T-helper 2 cell treated with Interferon-gamma antibody and Interleukin-4, amounts not matched to agents 5 μg/mL and 100 μg/mL, for 36 hours (primary cell): ENCODE data around the gene KLHL29.

Experiments used
- DNase-seq: peaks from one replicate; pipeline ENCODE4 v3.0.0; 2021; ENCODE audit warnings: low spot score
- H3K27ac Mint-ChIP-seq: one replicate; pipeline ENCODE4 v1.8.0; 2021; ENCODE audit warnings: mild to moderate bottlenecking, mixed read lengths
- H3K27me3 Mint-ChIP-seq: one replicate; pipeline ENCODE4 v1.8.0; 2021; ENCODE audit warnings: low read depth, mixed read lengths
- H3K36me3 Mint-ChIP-seq: one replicate; pipeline ENCODE4 v1.8.0; 2021; ENCODE audit warnings: low read depth, mixed read lengths
- H3K4me1 Mint-ChIP-seq: one replicate; pipeline ENCODE4 v1.8.0; 2021; ENCODE audit warnings: low read depth, mixed read lengths
- H3K4me3 Mint-ChIP-seq: one replicate; pipeline ENCODE4 v1.8.0; 2022; ENCODE audit warnings: mild to moderate bottlenecking, moderate library complexity, mixed read lengths
- H3K9me3 Mint-ChIP-seq: one replicate; pipeline ENCODE4 v1.8.0; 2021; ENCODE audit warnings: mixed read lengths

KLHL29 gene

GRCh38 chr2:23566241-23567142 lies 181.5 kb downstream of the KLHL29 start:
- H3K4me3 Mint-ChIP-seq: no peak overlapping the region
- H3K36me3 Mint-ChIP-seq: no peaks in the 10 kb centered on the region
- no peaks in the 10 kb centered on the region for H3K9me3 Mint-ChIP-seq
- no peaks in the 10 kb centered on the region for H3K27me3 Mint-ChIP-seq
- peak; percentile 9 for DNase-seq
- no peak overlapping the region for H3K27ac Mint-ChIP-seq
- H3K4me1 Mint-ChIP-seq: no peaks in the 10 kb centered on the region

- no peak for DNase-seq
- Mint-ChIP-seq H3K9me3 (no peaks in the 10 kb centered on the region), H3K27ac (no peak overlapping the region), H3K4me3 (no peak overlapping the region), H3K4me1 (no peaks in the 10 kb centered on the region), H3K27me3 (no peaks in the 10 kb centered on the region), H3K36me3 (no peaks in the 10 kb centered on the region)
These were observed 182.3 kb downstream of the KLHL29 start for GRCh38 chr2:23567161-23567756.

GRCh38 chr2:23568211-23568610 lies 183.2 kb downstream of the KLHL29 start:
- H3K4me3 Mint-ChIP-seq: no peak overlapping the region
- no peak for DNase-seq
- no peaks in the 10 kb centered on the region for H3K4me1 Mint-ChIP-seq
- no peaks in the 10 kb centered on the region for H3K36me3 Mint-ChIP-seq
- H3K27me3 Mint-ChIP-seq: no peaks in the 10 kb centered on the region
- H3K9me3 Mint-ChIP-seq: no peaks in the 10 kb centered on the region
- H3K27ac Mint-ChIP-seq: no peak overlapping the region

GRCh38 chr2:23568626-23569190 lies 183.7 kb downstream of the KLHL29 start:
- Mint-ChIP-seq H3K4me1 (no peaks in the 10 kb centered on the region), H3K9me3 (no peaks in the 10 kb centered on the region), H3K27ac (no peak overlapping the region), H3K4me3 (no peak overlapping the region), H3K27me3 (no peaks in the 10 kb centered on the region), H3K36me3 (no peaks in the 10 kb centered on the region)
- no peak for DNase-seq

GRCh38 chr2:23569761-23570365 lies 184.9 kb downstream of the KLHL29 start:
- Mint-ChIP-seq H3K27ac (no peak overlapping the region), H3K36me3 (no peaks in the 10 kb centered on the region), H3K4me3 (no peak overlapping the region), H3K4me1 (no peaks in the 10 kb centered on the region), H3K27me3 (no peaks in the 10 kb centered on the region), H3K9me3 (no peaks in the 10 kb centered on the region)
- DNase-seq: no peak

- Mint-ChIP-seq H3K36me3 (no peaks in the 10 kb centered on the region), H3K27me3 (no peaks in the 10 kb centered on the region), H3K4me3 (no peak overlapping the region), H3K4me1 (no peaks in the 10 kb centered on the region), H3K9me3 (no peaks in the 10 kb centered on the region), H3K27ac (no peak overlapping the region)
- no peak for DNase-seq
These were observed 186.1 kb downstream of the KLHL29 start for GRCh38 chr2:23571085-23571484.

GRCh38 chr2:23571527-23572282 lies 186.7 kb downstream of the KLHL29 start:
- Mint-ChIP-seq H3K36me3 (no peaks in the 10 kb centered on the region), H3K4me3 (no peak overlapping the region), H3K27me3 (no peaks in the 10 kb centered on the region), H3K27ac (no peak overlapping the region), H3K4me1 (no peaks in the 10 kb centered on the region), H3K9me3 (no peaks in the 10 kb centered on the region)
- no peak for DNase-seq

GRCh38 chr2:23574919-23575654 lies 190.1 kb downstream of the KLHL29 start:
- no peaks in the 10 kb centered on the region for H3K4me1 Mint-ChIP-seq
- no peaks in the 10 kb centered on the region for H3K36me3 Mint-ChIP-seq
- DNase-seq: no peak
- no peaks in the 10 kb centered on the region for H3K9me3 Mint-ChIP-seq
- no peaks in the 10 kb centered on the region for H3K27me3 Mint-ChIP-seq
- H3K27ac Mint-ChIP-seq: no peak overlapping the region
- no peak overlapping the region for H3K4me3 Mint-ChIP-seq

GRCh38 chr2:23578964-23579671 lies 194.1 kb downstream of the KLHL29 start:
- Mint-ChIP-seq H3K4me3 (no peak overlapping the region), H3K4me1 (no peaks in the 10 kb centered on the region), H3K36me3 (no peaks in the 10 kb centered on the region), H3K27me3 (no peaks in the 10 kb centered on the region), H3K9me3 (no peaks in the 10 kb centered on the region), H3K27ac (no peak overlapping the region)
- DNase-seq: no peak

GRCh38 chr2:23579674-23580073 lies 194.7 kb downstream of the KLHL29 start:
- no peak overlapping the region for H3K27ac Mint-ChIP-seq
- no peaks in the 10 kb centered on the region for H3K4me1 Mint-ChIP-seq
- H3K4me3 Mint-ChIP-seq: no peak overlapping the region
- no peak for DNase-seq
- H3K9me3 Mint-ChIP-seq: no peaks in the 10 kb centered on the region
- no peaks in the 10 kb centered on the region for H3K36me3 Mint-ChIP-seq
- H3K27me3 Mint-ChIP-seq: no peaks in the 10 kb centered on the region

- H3K4me1 Mint-ChIP-seq: no peaks in the 10 kb centered on the region
- no peak overlapping the region for H3K4me3 Mint-ChIP-seq
- H3K36me3 Mint-ChIP-seq: no peaks in the 10 kb centered on the region
- no peak overlapping the region for H3K27ac Mint-ChIP-seq
- H3K9me3 Mint-ChIP-seq: no peaks in the 10 kb centered on the region
- DNase-seq: no peak
- no peaks in the 10 kb centered on the region for H3K27me3 Mint-ChIP-seq
These were observed 198.5 kb downstream of the KLHL29 start for GRCh38 chr2:23583467-23583866.

- Mint-ChIP-seq H3K27me3 (no peaks in the 10 kb centered on the region), H3K9me3 (no peaks in the 10 kb centered on the region), H3K27ac (no peak overlapping the region), H3K4me1 (no peaks in the 10 kb centered on the region), H3K4me3 (no peak overlapping the region), H3K36me3 (no peaks in the 10 kb centered on the region)
- no peak for DNase-seq
These were observed 199.2 kb downstream of the KLHL29 start for GRCh38 chr2:23584054-23584745.
